ENCODE data around the gene MEFV.

DNA sequence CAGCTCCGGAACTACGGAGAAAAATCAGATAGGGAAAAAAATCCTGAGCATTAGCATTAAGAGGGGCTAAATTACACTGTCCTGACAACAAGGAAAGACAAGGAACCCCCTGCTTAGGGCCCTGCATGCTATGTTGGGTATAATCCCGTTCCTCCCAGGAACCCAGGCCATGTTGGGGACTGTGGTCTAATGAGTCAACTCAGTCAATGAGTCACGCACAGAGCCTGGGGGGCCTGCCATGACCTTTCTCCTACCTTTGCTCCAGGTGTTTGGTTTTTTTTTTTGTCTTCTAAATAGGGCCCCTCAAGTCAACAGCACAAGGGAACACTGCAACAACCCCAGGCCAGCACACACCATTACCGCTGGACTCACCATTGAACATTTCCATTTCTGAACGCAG, 12.6 kb downstream of the MEFV start:
- TF ChIP-seq POLR2AphosphoS5 (IDR thresholded peaks at IDR 0.05; ENCODE audit: borderline replicate concordance, low read depth, low read length) (no peak), EZH2 (IDR thresholded peaks at IDR 0.05) (no peak)

Data from SK-N-MC (cell line).